ENCODE results near the gene DAP. TPM values are rescaled to one million over a fixed set of nuclear protein-coding genes. Genes with fewer than 3 reads are reported as not detected.

The DAP gene
- 29.6 and 32.6 TPM in 2 replicates for total RNA-seq

GRCh38 chr5:10761185-10761932 lies at the start of gene DAP:
TSS of gene DAP (minus strand) at chr5:10761234. CDS start at chr5:10761068, 166 bp downstream.

Other genes with a start within 250 kb of the DAP start
- 5.3 and 6.9 TPM in 2 replicates for gene ANKRD33B, start 197.2 kb downstream of the DAP start, total RNA-seq